WTC11 (cell line): Measurements from ENCODE around the gene FAM89A.

Experiments used
- CTCF ChIP-seq: fragments of 200-600 bp; IDR thresholded peaks from 2 replicates; pipeline ENCODE4 v1.8.0; 2022; ENCODE audit warnings: antibody characterized with exemption
- FOXJ3 ChIP-seq: sonication (generic); formaldehyde crosslinking; IDR thresholded peaks from 2 replicates; pipeline ENCODE4 v1.9.0; 2021; ENCODE audit warnings: missing genetic modification reagents, mild to moderate bottlenecking, borderline replicate concordance
- TEAD4 ChIP-seq: sonication (generic); formaldehyde crosslinking; IDR thresholded peaks from 2 replicates; pipeline ENCODE4 v1.8.0; 2022; ENCODE audit warnings: mild to moderate bottlenecking, missing genetic modification reagents
- ZNF512 ChIP-seq: sonication (generic); formaldehyde crosslinking; IDR thresholded peaks from 2 replicates; pipeline ENCODE4 v1.8.1; 2022; ENCODE audit warnings: missing genetic modification reagents, borderline replicate concordance

GRCh38 chr1:231075497-231075896 is 35.4 kb upstream of the FAM89A start:
- TF ChIP-seq ZNF512 (CRISPR knock-in tag) (no peak), FOXJ3 (CRISPR knock-in tag) (no peak), CTCF (no peak), TEAD4 (CRISPR knock-in tag) (no peak)
